PC-3 (cell line): Measurements from ENCODE around the gene NDUFA8. TPM values are rescaled to one million over a fixed set of nuclear protein-coding genes. Genes with fewer than 3 reads are reported as not detected.

ENCODE experiments used
- ATAC-seq: fragments of 200-7000 bp; cut with Tn5 transposase; 2 replicates; pipeline ENCODE4 v1.9.1; 2020; ENCODE audit warnings: mild to moderate bottlenecking, moderate library complexity
- BruUV-seq: library from RNA; stranded (reverse); fragments of 400-500 nt; replicated peaks from 2 replicates; lab custom pipeline; 2021; lab: Mats Ljungman, UMichigan
- CTCF ChIA-PET: fragments of 300-600 bp; sonication (Branson Sonifier 250); formaldehyde crosslinking; loops from one replicate; lab custom pipeline; 2022; ENCODE audit warnings: antibody characterized with exemption; lab: Charles Lee
- POLR2A ChIA-PET: fragments of 300-600 bp; sonication (Branson Sonifier 250); formaldehyde crosslinking; loops from one replicate; lab custom pipeline; 2022; ENCODE audit warnings: antibody characterized with exemption; ENCODE audit not compliant: unreplicated experiment; lab: Charles Lee
- DNase-seq: peaks from one replicate; pipeline ENCODE4 v3.0.0-alpha.2; 2015
- H2AFZ ChIP-seq: fragments of 300-600 bp; sonication (generic); 2 replicates; pipeline ENCODE4 v1.6.0; 2016; ENCODE audit warnings: antibody characterized with exemption, low read length
- H3F3A ChIP-seq: fragments of 300-600 bp; sonication (generic); one replicate; pipeline ENCODE4 v1.6.0; 2017; ENCODE audit warnings: antibody characterized with exemption, low read length, control low read depth, mild to moderate bottlenecking; ENCODE audit not compliant: unreplicated experiment
- H3K27ac ChIP-seq: fragments of 300-600 bp; sonication (generic); 2 replicates; pipeline ENCODE4 v1.5.1; 2016; ENCODE audit warnings: mild to moderate bottlenecking, low read length
- H3K27me3 ChIP-seq: fragments of 300-600 bp; sonication (generic); 2 replicates; pipeline ENCODE4 v1.6.1; 2016; ENCODE audit warnings: low read length, mixed read lengths
- H3K36me3 ChIP-seq: fragments of 300-600 bp; sonication (generic); 2 replicates; pipeline ENCODE4 v1.6.1; 2016; ENCODE audit warnings: low read depth, mixed run types, low read length, mixed read lengths
- H3K4me1 ChIP-seq: fragments of 300-600 bp; sonication (generic); 2 replicates; pipeline ENCODE4 v1.5.1; 2016; ENCODE audit warnings: low read length; ENCODE audit not compliant: insufficient read depth
- H3K4me2 ChIP-seq: fragments of 300-600 bp; sonication (generic); 2 replicates; pipeline ENCODE4 v1.6.0; 2016; ENCODE audit warnings: low read length
- H3K4me3 ChIP-seq: fragments of 300-600 bp; sonication (generic); 2 replicates; pipeline ENCODE4 v1.5.1; 2016; ENCODE audit warnings: mild to moderate bottlenecking, low read length, mixed read lengths
- H3K79me2 ChIP-seq: fragments of 300-600 bp; sonication (generic); 2 replicates; pipeline ENCODE4 v1.6.1; 2017; ENCODE audit warnings: low read length, mixed read lengths
- H3K9ac ChIP-seq: fragments of 300-600 bp; sonication (generic); 2 replicates; pipeline ENCODE4 v1.6.0; 2016; ENCODE audit warnings: mild to moderate bottlenecking, low read length
- H3K9me2 ChIP-seq: fragments of 300-600 bp; sonication (generic); replicated peaks from 2 replicates; pipeline ENCODE4 v1.6.1; 2016; ENCODE audit warnings: mixed run types, low read length, mixed read lengths
- H3K9me3 ChIP-seq: fragments of 300-600 bp; sonication (generic); 2 replicates; pipeline ENCODE4 v1.6.1; 2016; ENCODE audit warnings: low read length, mixed read lengths
- H4K20me1 ChIP-seq: fragments of 300-600 bp; sonication (generic); 2 replicates; pipeline ENCODE4 v1.6.1; 2016; ENCODE audit warnings: low read length, mixed read lengths
- CTCF ChIP-seq: fragments of 300-600 bp; sonication (generic); conservative IDR thresholded peaks from 2 replicates; pipeline ENCODE4 v1.5.1; 2017; ENCODE audit warnings: antibody characterized with exemption, low read depth, mild to moderate bottlenecking, low read length
- EZH2 ChIP-seq: fragments of 300-600 bp; sonication (generic); IDR thresholded peaks from one replicate; pipeline ENCODE4 v1.6.1; 2017; ENCODE audit warnings: antibody characterized with exemption, mild to moderate bottlenecking, low read length; ENCODE audit not compliant: unreplicated experiment
- EZH2phosphoT487 ChIP-seq: fragments of 300-600 bp; sonication (generic); IDR thresholded peaks from 2 replicates; pipeline ENCODE4 v1.6.1; 2018; ENCODE audit warnings: mild to moderate bottlenecking, antibody characterized with exemption, low read length, borderline replicate concordance
- intact Hi-C: fragments of 100-400 bp; cut with micrococcal nuclease; formaldehyde crosslinking; loops from 2 replicates; pipeline ENCODE4 v1.9.0; 2023
- total RNA-seq: library from RNA; depleted of rRNA; stranded (reverse); fragments of >200 nt; gene quantifications from 2 replicates; pipeline ENCODE4 v1.2.3, GENCODE V29; 2014

The NDUFA8 gene
- total RNA-seq, 1 experiment from 2014 or later = 67.5 TPM

- no peak overlapping the region for H3K4me2 ChIP-seq
- TF ChIP-seq CTCF (no peak), EZH2 (no peak), EZH2phosphoT487 (no peak)
- H3K36me3 ChIP-seq = no peaks in the 10 kb centered on the region
- no peak overlapping the region for H3K27ac ChIP-seq
- POLR2A ChIA-PET = no interaction called here
- H3K9me3 ChIP-seq = no peaks in the 10 kb centered on the region
- no peaks in the 10 kb centered on the region for H3F3A ChIP-seq
- no TSS peak for BruUV-seq
- H3K4me1 ChIP-seq = peaks cover 12% of the 10 kb centered on the region
- no peaks in the 10 kb centered on the region for H3K79me2 ChIP-seq
- no peak overlapping the region for H3K9ac ChIP-seq
- H3K27me3 ChIP-seq = no peaks in the 10 kb centered on the region
- H3K4me3 ChIP-seq = no peak overlapping the region
- CTCF ChIA-PET = interaction anchor here (2.9 kb wide), 1 partner anchor 22 kb away, joined by 17 read pairs; no protein-coding TSS in a partner anchor
- intact Hi-C loops = loop anchor here (10.0 kb wide), 1 partner anchor 143 kb away; the partner anchor contains the start of genes MRRF and RBM18
- DNase-seq = no peak
- H4K20me1 ChIP-seq = no peaks in the 10 kb centered on the region
- H2AFZ ChIP-seq = no peak overlapping the region
- no peak for ATAC-seq
- H3K9me2 ChIP-seq = no peaks in the 10 kb centered on the region
Observed at GRCh38 chr9:122121391-122121790, 38.2 kb downstream of the NDUFA8 start.

- H4K20me1 ChIP-seq = no peaks in the 10 kb centered on the region
- H3K9me2 ChIP-seq = no peaks in the 10 kb centered on the region
- H3K27ac ChIP-seq = no peak overlapping the region
- POLR2A ChIA-PET = no interaction called here
- no peaks in the 10 kb centered on the region for H3K27me3 ChIP-seq
- no peaks in the 10 kb centered on the region for H3K79me2 ChIP-seq
- no peak for DNase-seq
- H3K4me2 ChIP-seq = no peak overlapping the region
- no peaks in the 10 kb centered on the region for H3K9me3 ChIP-seq
- H3K36me3 ChIP-seq = no peaks in the 10 kb centered on the region
- TF ChIP-seq EZH2 (no peak), CTCF (no peak), EZH2phosphoT487 (no peak)
- CTCF ChIA-PET = interaction anchor here (2.9 kb wide), 1 partner anchor 21 kb away, joined by 17 read pairs; no protein-coding TSS in a partner anchor
- no peak overlapping the region for H3K4me3 ChIP-seq
- BruUV-seq = no TSS peak
- no peaks in the 10 kb centered on the region for H3F3A ChIP-seq
- H3K9ac ChIP-seq = no peak overlapping the region
- no peak for ATAC-seq
- no peak overlapping the region for H2AFZ ChIP-seq
- intact Hi-C loops = loop anchor here (10.0 kb wide), 1 partner anchor 144 kb away; the partner anchor contains the start of genes MRRF and RBM18
- peaks cover 3% of the 10 kb centered on the region for H3K4me1 ChIP-seq
Observed at GRCh38 chr9:122120316-122121071, 39.1 kb downstream of the NDUFA8 start.

- no peak overlapping the region for H3K9ac ChIP-seq
- H3K27me3 ChIP-seq = no peaks in the 10 kb centered on the region
- no peaks in the 10 kb centered on the region for H3K9me3 ChIP-seq
- H4K20me1 ChIP-seq = no peaks in the 10 kb centered on the region
- DNase-seq (no peak), ATAC-seq (no peak)
- POLR2A ChIA-PET = no interaction called here
- H3F3A ChIP-seq = no peaks in the 10 kb centered on the region
- no peaks in the 10 kb centered on the region for H3K9me2 ChIP-seq
- no peaks in the 10 kb centered on the region for H3K36me3 ChIP-seq
- no peak overlapping the region for H3K4me3 ChIP-seq
- no peak overlapping the region for H3K27ac ChIP-seq
- CTCF ChIA-PET = no interaction called here
- no peak overlapping the region for H3K4me2 ChIP-seq
- no peaks in the 10 kb centered on the region for H3K4me1 ChIP-seq
- no peaks in the 10 kb centered on the region for H3K79me2 ChIP-seq
- H2AFZ ChIP-seq = no peak overlapping the region
- TF ChIP-seq EZH2phosphoT487 (no peak), CTCF (no peak), EZH2 (no peak)
- BruUV-seq = no TSS peak
- intact Hi-C loops = loop anchor here (10.0 kb wide), 1 partner anchor 145 kb away; the partner anchor contains the start of genes MRRF and RBM18
Observed at GRCh38 chr9:122119721-122120120, 39.9 kb downstream of the NDUFA8 start.
